Vagina (tissue), 2 donors: Measurements from ENCODE around the gene INF2.

Experiments
- POLR2AphosphoS5 ChIP-seq, 2 donors: sonication (generic); formaldehyde crosslinking; IDR thresholded peaks; one replicate each; pipeline ENCODE4 v1.9.0; 2017; ENCODE audit warnings: antibody characterized with exemption in 2 of 2, mild to moderate bottlenecking in 2 of 2, low read depth in 1 of 2; ENCODE audit not compliant: insufficient read depth in 1 of 2
- TF ChIP-seq, protein P1 (sequence below), 3 experiments: fragments of 450-650 bp in 2 of 3; fragments of 200-600 bp in 1 of 3; sonication (generic) in 1 of 3; IDR thresholded peaks; one replicate each; pipeline ENCODE4 v1.5.1; 2017 to 2019; ENCODE audit warnings: antibody characterized with exemption in 3 of 3, mild to moderate bottlenecking in 2 of 3, moderate library complexity in 2 of 3

DNA sequence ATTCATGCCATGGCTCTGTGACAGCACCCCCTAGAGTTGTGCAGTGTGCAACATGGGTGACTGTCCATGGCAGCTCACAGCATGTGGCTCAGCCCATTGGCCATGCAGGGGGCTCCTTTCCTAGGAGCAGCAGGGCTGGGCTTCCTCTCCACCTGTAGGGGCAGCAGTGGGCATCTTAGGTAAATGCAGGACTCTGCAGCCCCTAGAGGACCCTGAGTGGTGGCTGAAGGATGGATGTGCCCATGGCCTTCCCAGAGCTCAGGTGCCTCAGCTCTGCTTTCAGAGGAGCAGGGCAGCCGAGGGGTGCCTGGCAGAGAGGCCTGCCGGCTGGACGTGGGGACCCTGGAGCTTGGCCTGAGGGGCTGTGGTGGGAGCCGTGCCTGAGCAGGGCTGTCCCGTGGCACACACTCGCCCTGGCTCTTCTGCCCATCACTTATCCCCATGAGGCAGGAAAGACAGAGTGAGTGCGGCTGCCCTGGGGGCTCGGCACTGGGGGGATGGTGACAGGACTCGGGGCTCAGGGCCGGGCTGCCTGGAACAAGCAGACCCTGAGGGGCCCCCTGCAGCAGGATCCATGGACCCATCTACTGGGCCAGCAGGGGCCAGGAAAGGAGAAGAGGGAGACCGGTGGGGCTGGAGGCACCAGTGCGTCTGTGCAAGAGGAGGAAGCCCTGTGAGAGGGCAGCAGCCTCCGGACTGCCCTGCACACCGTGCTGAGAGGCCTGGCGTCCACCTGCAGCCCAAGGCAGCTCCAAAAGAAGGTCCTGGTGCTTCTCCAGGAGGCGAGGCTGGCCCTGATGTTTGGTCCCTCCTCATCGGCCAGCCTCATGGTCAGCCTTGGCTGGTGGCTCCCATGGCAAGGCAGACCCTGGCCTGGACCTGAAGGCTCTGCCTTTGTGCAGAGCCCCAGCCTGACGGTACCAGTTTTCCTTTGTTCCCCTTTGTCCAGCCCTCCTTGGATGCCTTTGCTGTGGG, 42.2 kb downstream of the INF2 start:
- no peak for TF ChIP-seq POLR2AphosphoS5 (IDR thresholded peaks at IDR 0.05; ENCODE audit: insufficient read depth in 1 of 2, low read depth in 1 of 2)
- TF ChIP-seq, protein P1, sequence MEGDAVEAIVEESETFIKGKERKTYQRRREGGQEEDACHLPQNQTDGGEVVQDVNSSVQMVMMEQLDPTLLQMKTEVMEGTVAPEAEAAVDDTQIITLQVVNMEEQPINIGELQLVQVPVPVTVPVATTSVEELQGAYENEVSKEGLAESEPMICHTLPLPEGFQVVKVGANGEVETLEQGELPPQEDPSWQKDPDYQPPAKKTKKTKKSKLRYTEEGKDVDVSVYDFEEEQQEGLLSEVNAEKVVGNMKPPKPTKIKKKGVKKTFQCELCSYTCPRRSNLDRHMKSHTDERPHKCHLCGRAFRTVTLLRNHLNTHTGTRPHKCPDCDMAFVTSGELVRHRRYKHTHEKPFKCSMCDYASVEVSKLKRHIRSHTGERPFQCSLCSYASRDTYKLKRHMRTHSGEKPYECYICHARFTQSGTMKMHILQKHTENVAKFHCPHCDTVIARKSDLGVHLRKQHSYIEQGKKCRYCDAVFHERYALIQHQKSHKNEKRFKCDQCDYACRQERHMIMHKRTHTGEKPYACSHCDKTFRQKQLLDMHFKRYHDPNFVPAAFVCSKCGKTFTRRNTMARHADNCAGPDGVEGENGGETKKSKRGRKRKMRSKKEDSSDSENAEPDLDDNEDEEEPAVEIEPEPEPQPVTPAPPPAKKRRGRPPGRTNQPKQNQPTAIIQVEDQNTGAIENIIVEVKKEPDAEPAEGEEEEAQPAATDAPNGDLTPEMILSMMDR (IDR thresholded peaks at IDR 0.05) = no peak
